Upper lobe of left lung (tissue), 4 donors: ENCODE data around the gene LYSMD2.

Source experiments
- EP300 ChIP-seq, 4 donors: sonication (generic); formaldehyde crosslinking; IDR thresholded peaks; one replicate each; pipeline ENCODE4 v1.5.1; 2017; ENCODE audit warnings: antibody characterized with exemption in 4 of 4, control low read depth in 2 of 4
- POLR2A ChIP-seq, 4 donors: fragments of 450-650 bp; IDR thresholded peaks; one replicate each; pipeline ENCODE4 v1.5.1; 2016 to 2017; ENCODE audit warnings: antibody characterized with exemption in 4 of 4, mild to moderate bottlenecking in 2 of 4
- POLR2AphosphoS5 ChIP-seq, 2 donors: sonication (generic); formaldehyde crosslinking; IDR thresholded peaks; one replicate each; pipeline ENCODE4 v1.5.1; 2017; ENCODE audit warnings: antibody characterized with exemption in 2 of 2
- TF ChIP-seq, protein P1 (sequence below), 6 experiments: fragments of 450-650 bp in 4 of 6; fragments of 200-600 bp in 2 of 6; sonication (generic) in 2 of 6; IDR thresholded peaks; one replicate each; pipeline ENCODE4 v1.5.1; 2016 to 2019; ENCODE audit warnings: antibody characterized with exemption in 6 of 6

DNA sequence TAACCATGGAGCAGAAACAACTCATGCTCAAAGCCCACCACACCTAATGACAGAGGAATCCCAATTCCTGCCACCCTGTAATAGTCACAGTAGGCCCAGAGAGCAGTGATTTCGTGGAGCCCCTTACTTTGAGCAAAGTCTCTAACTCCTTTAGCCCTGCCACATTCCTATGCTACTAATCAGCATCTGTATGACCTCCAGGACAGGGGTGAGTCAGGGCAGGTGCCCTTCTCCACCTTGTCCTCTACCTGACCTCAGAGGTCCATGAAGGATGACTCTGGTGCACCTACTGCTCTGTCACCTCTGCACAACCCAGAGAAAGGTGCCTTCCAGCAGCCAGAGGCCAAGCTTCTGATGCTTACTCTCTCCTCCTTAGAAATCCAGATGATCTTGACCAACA is 62.2 kb downstream of the LYSMD2 start:
- TF ChIP-seq, protein P1, sequence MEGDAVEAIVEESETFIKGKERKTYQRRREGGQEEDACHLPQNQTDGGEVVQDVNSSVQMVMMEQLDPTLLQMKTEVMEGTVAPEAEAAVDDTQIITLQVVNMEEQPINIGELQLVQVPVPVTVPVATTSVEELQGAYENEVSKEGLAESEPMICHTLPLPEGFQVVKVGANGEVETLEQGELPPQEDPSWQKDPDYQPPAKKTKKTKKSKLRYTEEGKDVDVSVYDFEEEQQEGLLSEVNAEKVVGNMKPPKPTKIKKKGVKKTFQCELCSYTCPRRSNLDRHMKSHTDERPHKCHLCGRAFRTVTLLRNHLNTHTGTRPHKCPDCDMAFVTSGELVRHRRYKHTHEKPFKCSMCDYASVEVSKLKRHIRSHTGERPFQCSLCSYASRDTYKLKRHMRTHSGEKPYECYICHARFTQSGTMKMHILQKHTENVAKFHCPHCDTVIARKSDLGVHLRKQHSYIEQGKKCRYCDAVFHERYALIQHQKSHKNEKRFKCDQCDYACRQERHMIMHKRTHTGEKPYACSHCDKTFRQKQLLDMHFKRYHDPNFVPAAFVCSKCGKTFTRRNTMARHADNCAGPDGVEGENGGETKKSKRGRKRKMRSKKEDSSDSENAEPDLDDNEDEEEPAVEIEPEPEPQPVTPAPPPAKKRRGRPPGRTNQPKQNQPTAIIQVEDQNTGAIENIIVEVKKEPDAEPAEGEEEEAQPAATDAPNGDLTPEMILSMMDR (IDR thresholded peaks at IDR 0.05), result no peak
- TF ChIP-seq POLR2A (IDR thresholded peaks at IDR 0.05) (no peak), EP300 (IDR thresholded peaks at IDR 0.05) (no peak), POLR2AphosphoS5 (IDR thresholded peaks at IDR 0.05) (no peak)
